ENCODE results near the gene IGSF3. TPM values are rescaled to one million over a fixed set of nuclear protein-coding genes. Genes with fewer than 3 reads are reported as not detected.
"Not testable (repeated sequence)": the region's sequence is repeated elsewhere in the genome, so short reads cannot be mapped to it uniquely, and the experiment has no call there.

The IGSF3 gene
- polyA plus RNA-seq, 3 donors: 0.07 to 0.12 TPM; not detected in 1

DNA sequence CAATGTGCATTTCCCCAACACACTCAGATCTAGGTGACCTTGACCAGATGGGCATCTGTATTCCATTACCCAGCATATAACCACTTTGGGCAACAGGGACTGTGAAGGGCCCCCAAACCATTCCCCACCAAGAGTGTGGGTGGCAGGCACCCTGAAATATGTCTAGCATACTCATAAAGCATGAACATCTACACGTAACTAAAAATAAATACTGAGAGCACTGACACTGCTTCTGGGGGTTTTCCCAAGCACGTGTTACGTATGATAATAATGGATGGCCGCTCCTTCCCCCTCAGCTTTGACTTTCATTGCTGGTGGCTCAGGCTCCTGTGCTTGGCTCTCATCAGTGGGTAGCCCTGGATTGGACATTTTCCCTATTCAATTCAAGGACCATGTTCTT, 39.1 kb downstream of the IGSF3 start:
- H3K27me3 ChIP-seq (ENCODE audit: control insufficient read depth in 2 of 2, insufficient read depth in 2 of 2, low read length in 2 of 2): no peaks in the 10 kb centered on the region
- TF ChIP-seq, protein P1, sequence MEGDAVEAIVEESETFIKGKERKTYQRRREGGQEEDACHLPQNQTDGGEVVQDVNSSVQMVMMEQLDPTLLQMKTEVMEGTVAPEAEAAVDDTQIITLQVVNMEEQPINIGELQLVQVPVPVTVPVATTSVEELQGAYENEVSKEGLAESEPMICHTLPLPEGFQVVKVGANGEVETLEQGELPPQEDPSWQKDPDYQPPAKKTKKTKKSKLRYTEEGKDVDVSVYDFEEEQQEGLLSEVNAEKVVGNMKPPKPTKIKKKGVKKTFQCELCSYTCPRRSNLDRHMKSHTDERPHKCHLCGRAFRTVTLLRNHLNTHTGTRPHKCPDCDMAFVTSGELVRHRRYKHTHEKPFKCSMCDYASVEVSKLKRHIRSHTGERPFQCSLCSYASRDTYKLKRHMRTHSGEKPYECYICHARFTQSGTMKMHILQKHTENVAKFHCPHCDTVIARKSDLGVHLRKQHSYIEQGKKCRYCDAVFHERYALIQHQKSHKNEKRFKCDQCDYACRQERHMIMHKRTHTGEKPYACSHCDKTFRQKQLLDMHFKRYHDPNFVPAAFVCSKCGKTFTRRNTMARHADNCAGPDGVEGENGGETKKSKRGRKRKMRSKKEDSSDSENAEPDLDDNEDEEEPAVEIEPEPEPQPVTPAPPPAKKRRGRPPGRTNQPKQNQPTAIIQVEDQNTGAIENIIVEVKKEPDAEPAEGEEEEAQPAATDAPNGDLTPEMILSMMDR (IDR thresholded peaks at IDR 0.05): no peak
- H3K4me2 ChIP-seq (replicated peaks; ENCODE audit: extremely low read depth, low read length, poor library complexity, severe bottlenecking): no peak overlapping the region
- WGBS (ENCODE audit: insufficient coverage): 95% methylated on average over 4 of the region's 4 CpGs
- Mint-ChIP-seq H3K36me3 (no peaks in the 10 kb centered on the region), H3K27me3 (ENCODE audit: low read depth in 3 of 3) (peaks cover 1 to 8% (median 5%) of the 10 kb centered on the region in 3 donors), H3K4me1 (peaks cover 3% of the 10 kb centered on the region), H3K4me3 (no peak overlapping the region), H3K9me3 (peaks cover 0 to 5% (median 0%) of the 10 kb centered on the region in 7 donors), H3K27ac (peak overlapping the region in 1 of 7 donors; percentile 45)
- H2AFZ ChIP-seq (ENCODE audit: insufficient read depth, low read depth, low read length, poor library complexity, severe bottlenecking): no peak overlapping the region
- H3K4me1 ChIP-seq (ENCODE audit: control insufficient read depth in 1 of 2, insufficient read depth in 2 of 2, low read length in 2 of 2): peaks cover 0 to 6% of the 10 kb centered on the region in 2 donors
- DNase-seq: no peak
- H3K9me3 ChIP-seq (replicated peaks in 1 of 2; ENCODE audit: control insufficient read depth in 1 of 2, insufficient read depth in 1 of 2, low read length in 2 of 2): no peaks in the 10 kb centered on the region
- H3K27ac ChIP-seq (ENCODE audit: low read depth in 1 of 2, low read length in 2 of 2): no peak overlapping the region
- no peaks in the 10 kb centered on the region for H3K79me2 ChIP-seq (ENCODE audit: insufficient read depth, low read length)
- H3K4me3 ChIP-seq (replicated peaks in 1 of 3; ENCODE audit: low read depth in 2 of 3, low read length in 3 of 3): no peak overlapping the region
- intact Hi-C loops (cut with micrococcal nuclease): no loop called here
- no peaks in the 10 kb centered on the region for H4K20me1 ChIP-seq (ENCODE audit: insufficient read depth, low read length)
- H3K9ac ChIP-seq (ENCODE audit: insufficient read depth, low read length, poor library complexity, severe bottlenecking): no peak overlapping the region
- no peaks in the 10 kb centered on the region for H3K36me3 ChIP-seq (replicated peaks in 1 of 2; ENCODE audit: control insufficient read depth in 1 of 2, insufficient read depth in 2 of 2, low read length in 2 of 2)

DNA sequence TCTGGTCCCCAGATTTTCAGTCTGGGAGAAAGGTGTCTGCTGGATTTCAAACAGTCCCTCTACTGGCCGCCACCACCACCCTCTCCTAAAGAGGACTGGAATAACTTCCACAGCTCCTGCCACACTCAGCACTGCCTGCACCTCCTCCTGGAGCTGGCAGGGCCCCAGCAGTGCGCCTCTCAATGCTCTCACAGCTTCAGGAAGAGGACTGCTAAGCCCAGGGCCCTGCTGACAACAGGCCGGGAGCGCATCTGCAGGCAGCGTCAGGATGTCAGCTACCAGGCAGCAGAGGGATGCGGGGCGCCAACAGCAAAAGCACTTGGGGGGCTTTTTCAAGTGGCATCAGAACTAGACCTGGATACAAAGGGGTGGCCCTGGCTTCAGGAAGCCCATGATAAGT, 40.2 kb downstream of the IGSF3 start:
- H3K79me2 ChIP-seq (ENCODE audit: insufficient read depth, low read length); H2AFZ ChIP-seq (ENCODE audit: insufficient read depth, low read depth, low read length, poor library complexity, severe bottlenecking); H3K36me3 ChIP-seq (replicated peaks in 1 of 2; ENCODE audit: control insufficient read depth in 1 of 2, insufficient read depth in 2 of 2, low read length in 2 of 2); H3K4me3 Mint-ChIP-seq; H3K4me2 ChIP-seq (replicated peaks; ENCODE audit: extremely low read depth, low read length, poor library complexity, severe bottlenecking); intact Hi-C loops (cut with micrococcal nuclease); H3K27ac Mint-ChIP-seq; H3K9ac ChIP-seq (ENCODE audit: insufficient read depth, low read length, poor library complexity, severe bottlenecking); H3K4me3 ChIP-seq (replicated peaks in 1 of 3; ENCODE audit: low read depth in 2 of 3, low read length in 3 of 3); H3K36me3 Mint-ChIP-seq; H3K9me3 Mint-ChIP-seq; H3K4me1 ChIP-seq (ENCODE audit: control insufficient read depth in 1 of 2, insufficient read depth in 2 of 2, low read length in 2 of 2); H3K9me3 ChIP-seq (replicated peaks in 1 of 2; ENCODE audit: control insufficient read depth in 1 of 2, insufficient read depth in 1 of 2, low read length in 2 of 2); H3K4me1 Mint-ChIP-seq; H3K27me3 Mint-ChIP-seq (ENCODE audit: low read depth in 3 of 3); H3K27ac ChIP-seq (ENCODE audit: low read depth in 1 of 2, low read length in 2 of 2); H3K27me3 ChIP-seq (ENCODE audit: control insufficient read depth in 2 of 2, insufficient read depth in 2 of 2, low read length in 2 of 2); H4K20me1 ChIP-seq (ENCODE audit: insufficient read depth, low read length); DNase-seq: not testable (repeated sequence)
- WGBS (ENCODE audit: insufficient coverage): 93% methylated on average over 3 of the region's 7 CpGs

DNA sequence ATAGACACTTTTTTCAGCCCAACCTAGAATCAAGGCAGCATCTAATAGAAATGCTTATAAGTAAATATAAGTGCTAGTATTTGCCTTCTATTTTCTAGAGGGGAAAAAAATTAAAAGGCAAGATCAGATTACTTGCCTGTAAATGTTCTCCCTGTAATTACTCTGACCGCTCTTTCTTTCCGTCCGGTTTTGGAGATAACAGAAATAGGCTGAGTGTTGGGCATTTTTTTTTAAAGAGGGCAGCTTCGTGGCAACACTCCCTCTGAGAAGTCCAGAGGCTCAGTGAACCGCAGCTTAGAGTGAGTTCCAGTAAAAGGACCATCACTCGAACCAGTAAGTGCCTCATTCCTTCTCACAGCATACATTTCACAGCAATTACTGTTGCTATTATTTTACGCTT, 40.6 kb downstream of the IGSF3 start:
- peak overlapping the region in 1 of 7 donors; percentile 18 for H3K27ac Mint-ChIP-seq
- H3K36me3 Mint-ChIP-seq; DNase-seq; H3K4me2 ChIP-seq (replicated peaks; ENCODE audit: extremely low read depth, low read length, poor library complexity, severe bottlenecking); H3K4me1 ChIP-seq (ENCODE audit: control insufficient read depth in 1 of 2, insufficient read depth in 2 of 2, low read length in 2 of 2); H3K4me3 Mint-ChIP-seq; H3K9me3 Mint-ChIP-seq; H3K27me3 Mint-ChIP-seq (ENCODE audit: low read depth in 3 of 3); H3K9ac ChIP-seq (ENCODE audit: insufficient read depth, low read length, poor library complexity, severe bottlenecking); H3K27me3 ChIP-seq (ENCODE audit: control insufficient read depth in 2 of 2, insufficient read depth in 2 of 2, low read length in 2 of 2); H3K4me3 ChIP-seq (replicated peaks in 1 of 3; ENCODE audit: low read depth in 2 of 3, low read length in 3 of 3); H3K27ac ChIP-seq (ENCODE audit: low read depth in 1 of 2, low read length in 2 of 2); H4K20me1 ChIP-seq (ENCODE audit: insufficient read depth, low read length); H3K9me3 ChIP-seq (replicated peaks in 1 of 2; ENCODE audit: control insufficient read depth in 1 of 2, insufficient read depth in 1 of 2, low read length in 2 of 2); H3K79me2 ChIP-seq (ENCODE audit: insufficient read depth, low read length); H3K4me1 Mint-ChIP-seq; intact Hi-C loops (cut with micrococcal nuclease); H3K36me3 ChIP-seq (replicated peaks in 1 of 2; ENCODE audit: control insufficient read depth in 1 of 2, insufficient read depth in 2 of 2, low read length in 2 of 2); H2AFZ ChIP-seq (ENCODE audit: insufficient read depth, low read depth, low read length, poor library complexity, severe bottlenecking): not testable (repeated sequence)
- 97% methylated on average over 5 of the region's 7 CpGs for WGBS (ENCODE audit: insufficient coverage)

DNA sequence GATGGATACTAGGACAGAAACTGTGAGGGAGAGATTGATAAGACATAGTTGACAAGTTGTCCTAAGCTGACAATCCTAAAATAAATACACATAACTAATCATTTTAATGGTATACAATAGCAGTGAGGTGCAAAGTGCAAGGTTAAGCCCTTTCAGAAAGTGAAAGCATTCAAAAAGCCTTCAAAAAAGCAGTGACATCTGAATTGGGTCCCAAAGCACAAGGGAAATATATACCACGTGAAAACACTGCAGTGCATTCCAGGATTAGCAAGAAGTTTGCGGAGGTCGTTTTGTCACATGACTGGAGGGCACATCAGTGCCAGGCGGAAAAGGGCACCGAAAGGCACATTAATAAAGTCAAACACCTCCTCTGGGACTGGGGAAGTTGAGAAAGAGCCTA, 42.4 kb downstream of the IGSF3 start:
- H3K27ac Mint-ChIP-seq; H3K4me2 ChIP-seq (replicated peaks; ENCODE audit: extremely low read depth, low read length, poor library complexity, severe bottlenecking); H3K9ac ChIP-seq (ENCODE audit: insufficient read depth, low read length, poor library complexity, severe bottlenecking); H3K4me3 ChIP-seq (replicated peaks in 1 of 3; ENCODE audit: low read depth in 2 of 3, low read length in 3 of 3); H4K20me1 ChIP-seq (ENCODE audit: insufficient read depth, low read length); H3K27me3 Mint-ChIP-seq (ENCODE audit: low read depth in 3 of 3); H3K79me2 ChIP-seq (ENCODE audit: insufficient read depth, low read length); H3K36me3 Mint-ChIP-seq; H3K9me3 Mint-ChIP-seq; H3K4me1 Mint-ChIP-seq; DNase-seq; H3K4me3 Mint-ChIP-seq; intact Hi-C loops (cut with micrococcal nuclease); H3K27ac ChIP-seq (ENCODE audit: low read depth in 1 of 2, low read length in 2 of 2); H3K27me3 ChIP-seq (ENCODE audit: control insufficient read depth in 2 of 2, insufficient read depth in 2 of 2, low read length in 2 of 2); H2AFZ ChIP-seq (ENCODE audit: insufficient read depth, low read depth, low read length, poor library complexity, severe bottlenecking); H3K9me3 ChIP-seq (replicated peaks in 1 of 2; ENCODE audit: control insufficient read depth in 1 of 2, insufficient read depth in 1 of 2, low read length in 2 of 2); H3K36me3 ChIP-seq (replicated peaks in 1 of 2; ENCODE audit: control insufficient read depth in 1 of 2, insufficient read depth in 2 of 2, low read length in 2 of 2); H3K4me1 ChIP-seq (ENCODE audit: control insufficient read depth in 1 of 2, insufficient read depth in 2 of 2, low read length in 2 of 2): not testable (repeated sequence)
- WGBS (ENCODE audit: insufficient coverage): 100% methylated on average over 1 of the region's 5 CpGs
